ENCODE data around the gene AKAP10. TPM values are rescaled to one million over a fixed set of nuclear protein-coding genes. Genes with fewer than 3 reads are reported as not detected.

AKAP10 gene
- total RNA-seq, 1 donor from 2014 or later: 26.9 TPM

GRCh38 chr17:19857640-19858039 lies 120.0 kb downstream of the AKAP10 start:
- Mint-ChIP-seq H3K36me3 (ENCODE audit: low read depth, unreplicated experiment) (peaks cover 6% of the 10 kb centered on the region), H3K27me3 (ENCODE audit: unreplicated experiment) (no peaks in the 10 kb centered on the region), H3K27ac (ENCODE audit: unreplicated experiment) (no peak overlapping the region), H3K4me1 (ENCODE audit: unreplicated experiment) (no peaks in the 10 kb centered on the region), H3K4me3 (ENCODE audit: unreplicated experiment) (no peak overlapping the region), H3K9me3 (ENCODE audit: unreplicated experiment) (no peaks in the 10 kb centered on the region)
- TF ChIP-seq CTCF (IDR thresholded peaks at IDR 0.05; ENCODE audit: unreplicated experiment): no peak
- no peak for DNase-seq (ENCODE audit: low spot score)

Other genes with a start within 250 kb of the AKAP10 start
- gene ALDH3A1, start 229.5 kb downstream of the AKAP10 start, total RNA-seq (ENCODE audit: unreplicated experiment): 0.31 TPM
- gene ULK2, start 109.9 kb downstream of the AKAP10 start, total RNA-seq (ENCODE audit: unreplicated experiment): 15.7 TPM
- gene SPECC1, start 31.5 kb upstream of the AKAP10 start, total RNA-seq (ENCODE audit: unreplicated experiment): 65.7 TPM

Data from endothelial cell (in vitro differentiated cells).